HTERT RPE-1 (cell line): ENCODE measurements around the gene TMEM127.
"Not testable (repeated sequence)": the region's sequence is repeated elsewhere in the genome, so short reads cannot be mapped to it uniquely, and the experiment has no call there.

Experiments used
- in situ Hi-C: fragments of 300-500 bp; cut with MboI; formaldehyde crosslinking; loops from 4 replicates; pipeline ENCODE4 v1.14.3; 2020; ENCODE audit warnings: low sequenced_read_pairs

Gene TMEM127

GRCh38 chr2:96243843-96244242 is 22.0 kb downstream of the TMEM127 start:
- in situ Hi-C loops: no loop called here

GRCh38 chr2:96241900-96242611 is 23.7 kb downstream of the TMEM127 start:
- in situ Hi-C loops: no loop called here

DNA sequence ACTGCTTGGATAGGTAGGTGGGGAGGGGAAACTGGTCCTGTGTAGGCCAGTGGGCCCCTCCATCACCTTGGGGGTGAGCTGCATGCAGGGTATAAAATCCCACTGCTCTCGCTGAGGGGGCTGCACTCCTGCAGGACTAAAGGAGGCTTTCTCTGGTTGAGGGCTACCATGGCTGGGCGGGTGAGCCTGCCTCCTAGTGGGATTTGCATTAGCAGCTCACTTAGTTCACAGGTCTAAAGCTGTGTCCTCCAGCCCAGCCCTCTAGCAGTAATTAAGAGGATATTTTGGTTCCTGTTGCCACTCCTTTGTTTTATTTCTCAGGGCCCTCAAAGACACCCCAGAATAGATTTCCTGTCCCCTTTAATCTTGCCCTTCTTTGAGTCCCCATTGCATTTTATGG is 24.6 kb downstream of the TMEM127 start:
- in situ Hi-C loops: no loop called here

DNA sequence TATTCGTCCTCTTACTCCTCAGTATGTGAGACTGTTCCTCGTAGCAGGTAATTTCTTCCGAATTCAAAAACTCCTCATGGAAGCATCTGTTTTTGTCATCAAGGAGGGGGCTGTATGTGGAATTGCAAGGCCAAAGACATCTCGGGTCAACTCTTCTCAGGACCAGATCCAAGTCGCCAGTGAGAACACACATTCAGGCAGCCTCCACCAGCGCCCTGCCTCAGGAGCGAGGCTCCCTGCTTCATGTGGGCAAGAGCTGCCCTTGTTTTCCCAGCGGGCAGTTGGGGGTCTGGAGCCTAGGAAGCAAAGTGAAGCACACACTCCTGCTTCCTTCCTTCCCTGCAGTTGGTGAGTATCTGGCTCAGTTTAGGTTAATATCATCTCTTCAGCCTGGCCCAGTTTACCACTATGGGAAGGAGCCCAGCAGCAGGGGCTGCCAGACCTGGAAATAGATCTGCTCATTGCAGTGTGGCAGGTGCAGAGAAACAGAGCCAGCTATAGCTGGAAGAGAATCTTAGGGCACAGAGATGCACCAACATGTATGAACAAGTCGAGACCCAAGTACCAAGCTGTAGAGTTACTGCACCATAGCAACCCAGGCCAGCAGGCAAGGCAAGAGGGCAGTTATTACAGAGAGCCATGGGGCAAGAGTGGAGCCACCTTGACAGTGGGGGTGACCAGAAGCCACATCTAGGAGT is 25.3 kb downstream of the TMEM127 start:
- in situ Hi-C loops: no loop called here

- in situ Hi-C loops: no loop called here
Measured at GRCh38 chr2:96239745-96240264, 26.0 kb downstream of the TMEM127 start.

DNA sequence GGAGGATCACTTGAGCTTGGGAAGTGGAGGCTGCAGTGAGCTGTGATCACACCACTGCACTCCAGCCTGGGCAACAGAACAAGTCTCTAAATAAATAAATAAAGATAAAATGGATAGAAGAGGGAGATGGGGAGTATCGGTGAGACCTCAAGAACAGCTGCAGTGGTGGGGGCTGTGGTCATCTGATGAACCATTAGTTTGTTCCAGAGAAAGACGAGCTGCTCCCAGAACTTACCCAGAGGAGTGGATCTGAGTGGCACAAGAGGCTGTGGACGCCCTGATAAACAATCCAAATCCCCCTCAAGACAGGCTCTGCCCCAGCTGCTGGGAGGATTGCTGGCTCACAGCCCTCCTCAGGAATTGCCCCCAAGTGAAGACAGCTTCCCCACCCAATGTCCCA is 26.7 kb downstream of the TMEM127 start:
- in situ Hi-C loops: no loop called here

DNA sequence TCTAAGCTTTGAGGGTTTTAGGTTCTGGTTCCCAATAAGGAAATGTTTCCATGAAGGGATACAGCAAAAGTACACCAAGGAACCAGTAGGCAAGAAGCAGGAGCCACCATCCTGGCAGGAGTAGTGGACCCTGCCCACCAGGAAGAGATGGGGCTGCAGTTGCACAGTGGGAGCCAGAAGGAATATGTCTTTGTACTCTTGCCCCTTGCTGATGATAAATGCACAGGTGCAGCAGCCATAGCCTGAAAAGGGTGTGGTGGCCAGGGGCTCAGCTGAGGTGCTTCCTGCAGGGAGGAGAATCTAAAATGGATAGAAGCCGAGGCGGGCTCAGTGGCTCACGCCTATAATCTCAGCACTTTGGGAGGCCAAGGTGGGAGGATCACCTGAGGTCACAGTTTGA is 27.5 kb downstream of the TMEM127 start:
- in situ Hi-C loops: no loop called here

GRCh38 chr2:96236882-96237281 is 28.9 kb downstream of the TMEM127 start:
- in situ Hi-C loops: no loop called here

DNA sequence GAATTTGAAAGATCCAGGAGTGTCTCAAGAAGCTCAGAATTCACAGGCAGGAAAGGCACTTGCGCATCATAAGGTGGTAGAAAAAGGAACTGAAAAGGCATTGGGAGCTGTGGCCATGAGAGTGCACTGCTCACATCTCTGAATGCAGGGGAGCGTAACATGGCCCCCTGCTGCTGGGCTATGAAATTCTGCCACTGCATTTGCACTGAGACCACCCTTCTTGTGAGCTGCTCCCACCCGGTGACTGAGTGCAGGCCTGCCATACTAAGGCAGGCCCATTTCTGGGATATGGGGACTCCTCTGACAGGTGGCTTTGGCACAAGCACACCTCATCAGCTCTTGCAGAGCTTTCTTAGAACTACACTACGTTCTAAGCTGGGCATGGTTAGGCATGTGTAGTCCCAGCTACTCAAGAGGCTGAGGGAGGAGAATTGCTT is 31.9 kb downstream of the TMEM127 start:
- in situ Hi-C loops: no loop called here

- in situ Hi-C loops: no loop called here
Measured at GRCh38 chr2:96233436-96233835, 32.4 kb downstream of the TMEM127 start.

DNA sequence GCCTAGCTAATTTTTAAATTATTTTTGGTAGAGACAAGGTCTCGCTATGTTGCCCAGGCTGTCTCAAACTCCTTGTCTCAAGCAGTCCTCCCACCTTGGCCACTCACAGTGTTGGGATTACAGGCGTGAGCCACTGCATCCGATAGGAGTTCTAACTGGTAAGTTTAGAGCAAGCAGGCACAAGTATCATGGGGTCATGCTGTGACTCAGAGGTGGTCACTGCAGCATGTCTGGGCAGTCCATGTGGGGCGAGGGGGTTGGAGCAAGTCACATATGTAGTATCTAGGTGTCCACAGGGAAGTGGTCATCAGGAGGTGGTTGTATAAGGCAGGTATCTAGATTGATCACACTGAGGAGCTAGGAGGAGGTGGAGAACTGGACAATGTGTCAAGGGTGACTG is 34.5 kb downstream of the TMEM127 start:
- in situ Hi-C loops: no loop called here

- in situ Hi-C loops: no loop called here
Measured at GRCh38 chr2:96225016-96225533, 40.7 kb downstream of the TMEM127 start.

DNA sequence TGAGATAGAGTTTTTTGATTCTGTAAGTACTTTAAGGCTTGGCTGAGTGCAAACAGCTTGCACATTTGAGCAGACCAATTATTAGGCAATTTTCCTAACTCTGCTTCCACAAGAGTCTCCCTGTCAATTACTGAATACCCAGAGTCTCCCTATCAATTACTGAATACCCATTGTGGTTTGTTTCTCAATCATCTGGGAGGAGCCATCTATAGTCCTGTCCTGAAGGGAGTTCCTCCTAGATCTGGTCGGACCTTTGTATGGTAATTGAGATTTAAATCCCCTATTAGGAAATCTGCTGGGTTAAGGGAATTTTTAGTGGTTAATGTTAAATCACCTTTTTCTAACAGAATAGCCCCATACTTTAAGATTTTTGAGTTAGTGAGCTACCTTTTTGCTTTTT is 44.7 kb downstream of the TMEM127 start:
- in situ Hi-C loops: not testable (repeated sequence)

- in situ Hi-C loops: not testable (repeated sequence)
Measured at GRCh38 chr2:96219959-96220358, 45.8 kb downstream of the TMEM127 start.

DNA sequence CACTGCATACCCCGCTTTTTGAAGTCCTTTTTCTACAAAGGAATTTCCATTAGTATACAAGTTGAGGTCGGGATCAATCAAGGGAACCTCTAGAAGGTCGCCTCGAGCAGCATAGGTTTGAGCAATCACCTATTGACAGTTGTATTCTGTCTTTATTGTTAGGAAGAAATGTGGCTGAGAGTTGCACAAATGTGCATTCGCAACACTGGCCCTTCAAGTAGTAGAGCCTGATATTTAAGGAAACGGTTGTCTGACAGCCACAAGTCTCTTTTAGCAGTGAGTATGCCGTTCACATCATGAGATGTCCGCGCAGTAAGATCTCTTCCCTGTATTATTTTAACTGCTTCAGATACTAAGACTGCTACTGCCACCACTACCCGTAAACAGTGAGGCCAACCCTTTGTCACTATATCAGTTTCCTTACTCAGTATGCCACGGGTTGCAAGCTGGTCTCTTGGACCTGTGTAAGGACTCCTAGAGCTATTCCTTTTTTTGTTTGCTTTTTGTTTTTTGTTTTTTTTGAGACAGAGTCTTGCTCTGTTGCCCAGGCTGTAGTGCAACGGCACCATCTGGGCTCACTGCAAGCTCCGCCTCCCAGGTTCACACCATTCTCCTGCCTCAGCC is 47.2 kb downstream of the TMEM127 start:
- in situ Hi-C loops: no loop called here

GRCh38 chr2:96214554-96214953 is 51.2 kb downstream of the TMEM127 start:
- in situ Hi-C loops: no loop called here

GRCh38 chr2:96213379-96213778 is 52.4 kb downstream of the TMEM127 start:
- in situ Hi-C loops: no loop called here

DNA sequence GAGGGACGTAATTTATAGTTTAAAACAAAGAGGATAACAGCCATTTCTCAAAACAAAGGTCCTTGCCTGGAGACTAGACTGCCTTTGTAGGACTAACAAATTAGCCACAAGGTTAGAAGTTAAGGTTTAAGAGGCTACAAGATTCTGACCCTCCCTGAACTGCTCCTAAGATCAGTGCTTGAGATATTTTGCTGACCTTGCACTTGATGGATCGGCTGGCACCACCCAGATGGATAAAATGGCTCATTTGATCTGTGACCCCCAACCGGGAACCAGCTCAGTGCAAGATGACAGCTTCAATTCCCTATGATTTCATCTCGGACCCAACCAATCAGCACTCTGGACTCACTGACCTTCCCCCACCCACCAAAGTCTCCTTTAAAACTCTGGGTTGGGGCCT is 53.5 kb downstream of the TMEM127 start:
- in situ Hi-C loops: no loop called here

DNA sequence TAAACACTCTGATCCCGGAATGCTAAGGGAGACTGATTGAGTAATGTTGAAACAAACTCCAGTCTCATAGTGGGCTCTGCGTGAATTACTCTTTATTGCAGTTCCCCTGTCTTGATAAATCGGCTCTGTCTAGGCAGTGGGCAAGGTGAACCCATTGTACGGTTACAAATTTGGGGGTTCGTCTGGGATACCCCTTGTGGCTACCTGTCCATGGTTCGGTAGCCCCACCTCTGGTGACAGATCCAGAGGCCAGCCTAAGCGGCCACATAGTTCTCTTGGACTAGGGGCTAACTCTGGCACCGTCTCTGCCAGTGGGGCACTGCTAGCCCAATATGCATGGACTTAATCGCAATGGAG is 56.1 kb downstream of the TMEM127 start:
- in situ Hi-C loops: no loop called here

DNA sequence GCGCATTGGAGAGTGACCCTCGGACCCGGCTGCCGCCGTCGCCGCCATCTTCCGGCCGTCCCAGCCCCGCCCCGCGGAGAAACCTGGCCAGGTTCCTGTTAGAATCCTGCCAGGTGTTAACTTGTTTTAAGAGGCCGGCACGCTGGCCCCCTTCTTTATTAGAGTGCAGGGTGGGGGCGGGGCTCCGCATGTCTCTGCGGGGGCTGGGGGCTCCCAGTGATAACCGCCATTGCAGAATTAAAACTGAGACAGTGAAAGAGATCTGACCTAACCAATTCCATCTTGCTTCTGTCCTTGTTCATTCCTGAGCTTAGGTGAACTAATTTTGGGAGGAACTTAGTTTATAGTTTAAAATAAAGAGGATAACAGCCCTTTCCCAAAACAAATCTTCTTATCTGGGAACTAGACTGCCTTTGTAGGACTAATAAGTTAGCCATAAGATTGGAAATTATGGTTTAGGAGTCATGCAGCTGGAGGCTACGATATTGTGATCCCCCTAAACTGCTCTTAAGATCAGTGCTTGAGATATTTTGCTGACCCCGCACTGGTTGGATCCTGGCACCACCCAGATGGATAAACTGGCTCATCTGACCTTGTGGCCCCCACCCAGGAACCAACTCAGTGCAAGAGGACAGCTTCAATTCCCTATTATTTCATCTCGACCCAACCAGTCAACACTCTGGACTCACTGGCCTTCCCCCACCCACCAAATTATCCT is 56.6 kb downstream of the TMEM127 start:
- in situ Hi-C loops: no loop called here
